ENCODE data around the gene ZC3H6. TPM values are rescaled to one million over a fixed set of nuclear protein-coding genes. Genes with fewer than 3 reads are reported as not detected.

The ZC3H6 gene
- total and polyA plus RNA-seq, 2 of the 13 experiments (the other 11 are each of a cell fraction or from before 2014, with no cell fraction given), result 0.71 to 0.93 TPM

DNA sequence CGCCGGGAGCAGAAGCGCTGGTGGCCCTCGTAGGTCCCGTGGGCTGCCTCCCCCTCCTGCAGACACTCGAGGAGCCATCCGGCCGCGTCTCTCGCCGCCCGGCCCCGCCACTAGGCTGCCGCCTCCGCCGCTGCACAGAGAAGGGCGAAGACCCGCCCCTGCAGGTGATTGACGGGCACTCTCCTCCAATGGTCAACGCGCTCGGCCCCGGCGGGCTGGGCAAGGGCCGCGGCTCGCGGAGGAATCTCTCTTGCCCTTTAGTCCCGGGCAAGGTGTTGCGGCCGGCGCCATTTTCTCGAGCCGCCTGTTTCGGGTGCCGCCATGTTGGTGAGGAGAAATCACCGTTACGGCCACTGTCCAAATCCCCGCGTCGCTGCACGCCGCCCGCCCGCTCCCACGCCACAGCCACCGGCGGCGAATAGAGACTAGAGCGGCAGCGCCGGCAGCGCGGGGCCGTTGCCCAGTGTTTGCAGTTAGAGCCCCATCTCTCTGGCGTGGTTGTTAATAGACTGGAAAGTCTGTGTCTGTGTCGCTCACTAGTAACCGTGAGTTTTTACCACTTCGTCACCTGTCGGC lies at the start of gene ZC3H6 (continued):
- TF ChIP-seq, protein P1, sequence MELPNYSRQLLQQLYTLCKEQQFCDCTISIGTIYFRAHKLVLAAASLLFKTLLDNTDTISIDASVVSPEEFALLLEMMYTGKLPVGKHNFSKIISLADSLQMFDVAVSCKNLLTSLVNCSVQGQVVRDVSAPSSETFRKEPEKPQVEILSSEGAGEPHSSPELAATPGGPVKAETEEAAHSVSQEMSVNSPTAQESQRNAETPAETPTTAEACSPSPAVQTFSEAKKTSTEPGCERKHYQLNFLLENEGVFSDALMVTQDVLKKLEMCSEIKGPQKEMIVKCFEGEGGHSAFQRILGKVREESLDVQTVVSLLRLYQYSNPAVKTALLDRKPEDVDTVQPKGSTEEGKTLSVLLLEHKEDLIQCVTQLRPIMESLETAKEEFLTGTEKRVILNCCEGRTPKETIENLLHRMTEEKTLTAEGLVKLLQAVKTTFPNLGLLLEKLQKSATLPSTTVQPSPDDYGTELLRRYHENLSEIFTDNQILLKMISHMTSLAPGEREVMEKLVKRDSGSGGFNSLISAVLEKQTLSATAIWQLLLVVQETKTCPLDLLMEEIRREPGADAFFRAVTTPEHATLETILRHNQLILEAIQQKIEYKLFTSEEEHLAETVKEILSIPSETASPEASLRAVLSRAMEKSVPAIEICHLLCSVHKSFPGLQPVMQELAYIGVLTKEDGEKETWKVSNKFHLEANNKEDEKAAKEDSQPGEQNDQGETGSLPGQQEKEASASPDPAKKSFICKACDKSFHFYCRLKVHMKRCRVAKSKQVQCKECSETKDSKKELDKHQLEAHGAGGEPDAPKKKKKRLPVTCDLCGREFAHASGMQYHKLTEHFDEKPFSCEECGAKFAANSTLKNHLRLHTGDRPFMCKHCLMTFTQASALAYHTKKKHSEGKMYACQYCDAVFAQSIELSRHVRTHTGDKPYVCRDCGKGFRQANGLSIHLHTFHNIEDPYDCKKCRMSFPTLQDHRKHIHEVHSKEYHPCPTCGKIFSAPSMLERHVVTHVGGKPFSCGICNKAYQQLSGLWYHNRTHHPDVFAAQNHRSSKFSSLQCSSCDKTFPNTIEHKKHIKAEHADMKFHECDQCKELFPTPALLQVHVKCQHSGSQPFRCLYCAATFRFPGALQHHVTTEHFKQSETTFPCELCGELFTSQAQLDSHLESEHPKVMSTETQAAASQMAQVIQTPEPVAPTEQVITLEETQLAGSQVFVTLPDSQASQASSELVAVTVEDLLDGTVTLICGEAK (IDR thresholded peaks at IDR 0.05), result no peak
- TF ChIP-seq, protein P1 (CRISPR knock-in tag; IDR thresholded peaks at IDR 0.05), result peak; percentile 95
- TF ChIP-seq MLLT10 (CRISPR knock-in tag; IDR thresholded peaks at IDR 0.05) (no peak), SNAPC2 (CRISPR knock-in tag; IDR thresholded peaks at IDR 0.05) (peak; percentile 94), SUZ12 (IDR thresholded peaks at IDR 0.05; ENCODE audit: low read depth, low read length) (no peak), NAIF1 (CRISPR knock-in tag; IDR thresholded peaks at IDR 0.05; ENCODE audit: borderline replicate concordance) (peak; percentile 95), SMARCE1 (IDR thresholded peaks at IDR 0.05; ENCODE audit: borderline replicate concordance) (no peak), JARID2 (CRISPR knock-in tag; IDR thresholded peaks at IDR 0.05; ENCODE audit: insufficient replicate concordance) (peak; percentile 98), ZNF207 (IDR thresholded peaks at IDR 0.05; ENCODE audit: borderline replicate concordance) (no peak), ZNF20 (CRISPR knock-in tag; IDR thresholded peaks at IDR 0.05) (peak; percentile 90), ZNF879 (CRISPR knock-in tag; IDR thresholded peaks at IDR 0.05) (no peak), ZNF891 (CRISPR knock-in tag; IDR thresholded peaks at IDR 0.05) (peak; percentile 90), JUNB (CRISPR knock-in tag; IDR thresholded peaks at IDR 0.05; ENCODE audit: borderline replicate concordance) (peak; percentile 56), ZNF576 (CRISPR knock-in tag; IDR thresholded peaks at IDR 0.05) (peak; percentile 88; the same call in 1 of the 2 replicates), SKI (IDR thresholded peaks at IDR 0.05; ENCODE audit: partially characterized antibody) (peak; percentile 96), ZNF616 (CRISPR knock-in tag; IDR thresholded peaks at IDR 0.05; ENCODE audit: low read depth) (peak; percentile 75; the same call in 1 of the 2 replicates), MLX (CRISPR knock-in tag; IDR thresholded peaks at IDR 0.05) (0 out of 2 replicates have a peak, but pooled peaks have one; percentile 61)
- TF ChIP-seq, protein P2, sequence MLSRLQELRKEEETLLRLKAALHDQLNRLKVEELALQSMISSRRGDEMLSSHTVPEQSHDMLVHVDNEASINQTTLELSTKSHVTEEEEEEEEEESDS (CRISPR knock-in tag; IDR thresholded peaks at IDR 0.05; ENCODE audit: borderline replicate concordance), result peak; percentile 28; the same call in 1 of the 2 replicates
- TF ChIP-seq, protein P3, sequence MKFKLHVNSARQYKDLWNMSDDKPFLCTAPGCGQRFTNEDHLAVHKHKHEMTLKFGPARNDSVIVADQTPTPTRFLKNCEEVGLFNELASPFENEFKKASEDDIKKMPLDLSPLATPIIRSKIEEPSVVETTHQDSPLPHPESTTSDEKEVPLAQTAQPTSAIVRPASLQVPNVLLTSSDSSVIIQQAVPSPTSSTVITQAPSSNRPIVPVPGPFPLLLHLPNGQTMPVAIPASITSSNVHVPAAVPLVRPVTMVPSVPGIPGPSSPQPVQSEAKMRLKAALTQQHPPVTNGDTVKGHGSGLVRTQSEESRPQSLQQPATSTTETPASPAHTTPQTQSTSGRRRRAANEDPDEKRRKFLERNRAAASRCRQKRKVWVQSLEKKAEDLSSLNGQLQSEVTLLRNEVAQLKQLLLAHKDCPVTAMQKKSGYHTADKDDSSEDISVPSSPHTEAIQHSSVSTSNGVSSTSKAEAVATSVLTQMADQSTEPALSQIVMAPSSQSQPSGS (CRISPR knock-in tag; IDR thresholded peaks at IDR 0.05), result peak; percentile 92
